ENCODE results near the gene TP53TG5.

The TP53TG5 gene

DNA sequence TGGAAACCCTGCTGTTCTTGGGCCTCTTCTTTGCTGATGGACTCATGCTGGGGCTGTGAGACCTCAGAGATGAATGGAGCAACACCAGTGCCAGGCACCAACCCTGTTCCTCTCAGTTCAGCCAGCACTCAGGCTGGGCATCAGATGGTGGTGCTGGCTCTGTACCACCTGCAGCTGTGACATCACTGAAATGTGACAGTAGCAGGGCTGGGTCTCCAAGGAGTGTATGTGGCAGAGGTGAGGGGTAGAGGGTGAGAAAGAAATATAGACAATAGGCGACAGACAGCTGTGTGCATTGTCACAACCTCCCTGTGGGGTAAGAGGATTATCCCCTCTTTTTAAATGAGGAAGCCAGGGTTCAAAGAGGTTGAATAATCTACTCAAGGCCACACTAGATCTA, at the start of gene TP53TG5:
Gene TP53TG5, minus strand, starts transcription at position 135 of the 400 bp plus-strand sequence. Its CDS starts 89 bp downstream, at position 46.
- DNase-seq = no peak

DNA sequence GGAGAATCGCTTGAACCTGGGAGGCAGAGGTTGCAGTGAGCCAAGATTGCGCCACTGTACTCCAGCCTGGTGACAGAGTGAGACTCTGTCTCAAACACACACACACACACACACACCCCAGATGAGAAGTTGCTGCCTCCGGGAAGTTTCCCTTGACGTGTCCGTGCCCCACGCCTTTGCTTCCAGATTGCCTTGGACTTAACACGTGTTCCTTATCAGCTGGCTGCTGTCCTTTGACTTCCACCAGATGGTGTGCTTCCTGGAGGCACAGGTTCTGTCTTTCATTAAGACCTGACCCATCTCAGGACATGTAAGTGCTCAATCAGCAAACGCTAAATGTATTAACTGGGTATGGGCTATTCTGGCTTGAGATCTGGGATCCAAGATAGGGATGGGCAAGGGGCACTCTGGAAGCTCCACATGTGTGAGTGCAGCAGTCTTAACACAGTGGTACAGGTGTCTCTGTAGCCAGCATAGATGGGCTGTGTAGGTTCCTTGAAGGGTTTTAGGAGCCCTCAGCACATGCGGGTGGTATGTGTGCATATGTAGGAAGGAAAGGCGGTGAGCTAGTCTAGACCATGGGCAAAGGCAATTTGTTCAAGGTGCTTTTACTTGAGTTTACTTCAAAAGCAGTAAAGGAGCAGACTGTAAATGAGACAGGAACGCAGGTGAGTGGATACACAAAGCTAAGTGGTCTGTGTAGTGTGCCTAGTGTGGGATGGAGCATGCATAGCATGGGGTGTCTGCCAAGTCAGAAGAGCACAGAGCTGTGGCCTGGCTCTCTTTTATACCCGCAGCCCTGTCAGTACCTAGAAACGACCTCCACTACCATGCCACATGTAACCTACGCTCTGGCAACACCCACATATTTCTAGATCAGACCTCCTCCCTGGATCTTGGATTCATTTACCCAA, 49.4 kb upstream of the TP53TG5 start:
- DNase-seq = no peak

DNA sequence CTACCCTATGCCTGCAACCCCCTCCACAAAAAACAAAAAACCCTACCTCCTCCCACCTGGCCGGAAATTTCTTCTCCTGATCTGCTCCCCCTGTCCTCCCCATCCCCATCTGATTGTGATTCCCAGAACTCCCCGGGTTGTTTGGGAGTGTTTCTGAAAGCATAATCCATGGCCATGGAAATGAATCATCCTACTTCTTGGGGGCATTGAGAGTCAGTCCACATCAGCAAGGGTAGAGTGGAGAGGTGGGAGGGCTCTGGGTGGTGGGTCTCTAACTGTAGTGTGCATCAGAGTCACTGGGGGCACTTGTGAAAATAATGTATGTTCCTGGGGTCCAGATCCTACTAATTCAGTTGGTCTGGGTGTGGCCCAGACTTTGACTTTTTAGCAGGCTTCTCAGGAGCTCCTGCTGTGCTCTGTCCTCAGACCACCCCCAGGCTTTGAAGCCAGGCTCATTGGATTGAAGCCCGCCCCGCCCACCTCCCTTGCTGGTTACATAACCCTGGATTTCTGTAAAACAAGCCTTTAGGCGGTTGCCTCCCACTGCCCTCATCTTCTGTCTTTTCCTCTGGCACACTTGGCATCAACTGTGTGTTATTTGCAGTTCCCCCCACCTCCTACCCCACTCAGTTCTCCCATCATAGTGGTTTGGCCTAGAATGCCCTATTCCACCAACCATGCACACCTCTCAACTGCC, 48.3 kb upstream of the TP53TG5 start:
- no peak for DNase-seq

- no peak for DNase-seq
Observed at GRCh38 chr20:45425561-45425960, 47.4 kb upstream of the TP53TG5 start.

- no peak for DNase-seq
Observed at GRCh38 chr20:45423700-45424099, 45.6 kb upstream of the TP53TG5 start.

GRCh38 chr20:45420125-45420524, 42.0 kb upstream of the TP53TG5 start:
- no peak for DNase-seq

- DNase-seq = peak; percentile 28
Observed at GRCh38 chr20:45419188-45420091, 41.3 kb upstream of the TP53TG5 start.

- peak; percentile 61 for DNase-seq
Observed at GRCh38 chr20:45416917-45417316, 38.8 kb upstream of the TP53TG5 start.

DNA sequence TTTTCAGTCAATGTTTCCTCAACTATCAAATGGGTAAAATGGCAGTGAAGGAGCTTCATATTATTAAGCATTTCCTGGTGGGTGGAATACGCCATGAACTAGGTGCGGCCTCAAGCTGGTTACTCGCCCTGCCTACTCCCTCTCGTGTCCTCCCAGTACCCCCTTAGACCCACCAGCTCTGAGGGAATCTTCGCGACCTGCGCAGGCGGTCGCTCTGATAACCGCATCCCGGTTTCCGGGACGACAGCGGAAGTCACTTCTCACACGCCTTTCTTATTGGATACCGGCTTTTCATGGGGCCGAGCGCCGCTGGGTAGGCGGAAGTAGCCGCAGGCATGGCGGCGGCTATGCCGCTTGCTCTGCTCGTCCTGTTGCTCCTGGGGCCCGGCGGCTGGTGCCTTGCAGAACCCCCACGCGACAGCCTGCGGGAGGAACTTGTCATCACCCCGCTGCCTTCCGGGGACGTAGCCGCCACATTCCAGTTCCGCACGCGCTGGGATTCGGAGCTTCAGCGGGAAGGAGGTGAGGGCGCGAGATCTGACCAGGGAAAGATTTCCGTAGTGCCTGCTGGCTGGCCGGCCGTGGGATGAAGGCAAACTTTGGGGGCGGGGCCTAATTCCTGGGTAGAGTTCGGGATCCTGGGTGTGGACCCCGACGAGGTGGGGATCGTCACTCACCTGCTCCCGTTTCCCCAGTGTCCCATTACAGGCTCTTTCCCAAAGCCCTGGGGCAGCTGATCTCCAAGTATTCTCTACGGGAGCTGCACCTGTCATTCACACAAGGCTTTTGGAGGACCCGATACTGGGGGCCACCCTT, 37.9 kb upstream of the TP53TG5 start, which contains the start of gene PIGT:
Gene PIGT, plus strand, starts transcription at position 320 of the 816 bp plus-strand sequence. Its CDS starts 16 bp downstream, at position 336.
- peak; percentile 97 for DNase-seq

DNA sequence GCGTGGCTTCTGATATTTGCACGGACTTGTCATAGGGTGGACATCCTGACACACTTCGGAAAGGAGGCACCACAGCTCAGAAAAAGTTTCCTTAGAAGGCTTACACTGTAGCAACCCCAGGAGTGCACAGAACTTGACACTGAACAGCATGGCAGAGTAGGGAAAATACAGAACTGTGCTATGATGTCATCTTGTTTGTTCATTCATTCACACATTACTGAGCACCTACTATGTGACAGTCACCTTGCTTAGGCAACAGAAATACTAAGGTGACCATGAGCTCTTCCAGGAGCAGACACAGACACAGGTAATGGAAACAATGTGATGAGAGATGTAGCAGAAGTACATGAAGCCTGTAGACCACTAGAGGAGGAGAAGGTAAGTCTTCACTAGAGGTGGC, 35.4 kb upstream of the TP53TG5 start:
- DNase-seq = no peak

DNA sequence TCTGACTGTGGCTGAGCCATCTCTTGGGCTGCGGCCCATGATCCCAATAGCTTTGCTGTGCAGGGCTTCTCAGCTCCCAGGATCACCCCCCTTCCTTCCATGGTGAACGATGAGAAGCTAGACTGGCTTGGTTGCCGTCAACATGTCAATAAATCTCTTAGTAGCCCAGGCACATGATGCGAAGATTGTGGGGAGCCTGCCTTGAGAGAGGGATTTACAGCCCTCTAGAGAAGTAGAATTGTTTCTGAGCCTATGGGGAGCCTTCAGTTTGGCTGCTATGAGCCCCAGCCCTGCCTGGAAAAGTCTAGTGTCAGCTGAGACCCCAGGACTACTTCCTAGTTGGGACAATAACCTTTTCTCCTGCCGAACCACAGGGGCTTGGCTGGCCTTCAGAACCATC, 34.5 kb upstream of the TP53TG5 start:
- no peak for DNase-seq

GRCh38 chr20:45410887-45411286, 32.8 kb upstream of the TP53TG5 start:
- no peak for DNase-seq

DNA sequence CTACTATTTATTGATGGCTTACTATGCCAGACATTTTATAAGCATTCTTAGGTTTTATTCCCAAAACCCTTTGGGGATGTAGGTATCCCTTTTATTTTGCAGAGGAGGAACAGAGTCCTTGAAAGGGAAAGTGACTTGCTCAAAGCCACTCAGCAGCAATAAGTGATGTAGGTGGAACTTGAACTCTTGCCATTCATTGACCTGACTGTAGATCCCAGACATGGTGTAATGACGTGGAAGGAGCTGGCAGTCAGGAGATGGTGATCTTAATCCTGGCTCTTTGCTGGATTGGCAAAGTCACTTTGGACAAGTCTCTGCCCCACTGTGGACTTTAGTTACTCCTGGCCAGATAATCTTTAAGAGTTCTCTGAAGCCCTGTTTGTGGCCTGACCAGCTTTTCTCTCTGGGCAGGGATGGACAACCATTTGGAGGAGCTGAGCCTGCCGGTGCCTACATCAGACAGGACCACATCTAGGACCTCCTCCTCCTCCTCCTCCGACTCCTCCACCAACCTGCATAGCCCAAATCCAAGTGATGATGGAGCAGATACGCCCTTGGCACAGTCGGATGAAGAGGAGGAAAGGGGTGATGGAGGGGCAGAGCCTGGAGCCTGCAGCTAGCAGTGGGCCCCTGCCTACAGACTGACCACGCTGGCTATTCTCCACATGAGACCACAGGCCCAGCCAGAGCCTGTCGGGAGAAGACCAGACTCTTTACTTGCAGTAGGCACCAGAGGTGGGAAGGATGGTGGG, 31.6 kb upstream of the TP53TG5 start:
- DNase-seq = no peak

DNA sequence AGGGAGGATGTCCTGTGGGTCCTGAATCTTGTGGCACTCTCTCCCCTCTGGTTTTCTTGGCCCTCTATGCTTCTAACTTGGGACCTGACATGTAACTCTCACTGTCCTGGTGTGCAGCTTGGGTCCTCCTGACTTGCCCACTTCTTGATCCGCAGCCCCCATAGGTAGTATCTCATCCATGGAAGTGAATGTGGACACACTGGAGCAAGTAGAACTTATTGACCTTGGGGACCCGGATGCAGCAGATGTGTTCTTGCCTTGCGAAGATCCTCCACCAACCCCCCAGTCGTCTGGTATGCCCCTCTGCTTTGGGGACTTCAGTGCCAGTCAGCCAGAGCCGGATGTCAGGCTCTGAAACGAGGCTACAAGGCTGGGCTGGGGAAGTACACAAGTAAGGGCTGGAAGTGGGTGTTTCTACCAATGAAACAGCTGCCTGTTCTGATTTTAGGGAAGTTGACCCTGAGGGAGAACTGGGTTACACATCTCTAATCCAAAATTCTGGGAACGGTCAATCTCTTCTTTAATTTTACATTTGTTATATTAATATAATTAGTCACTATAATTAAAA, 30.6 kb upstream of the TP53TG5 start:
- peak; percentile 61 for DNase-seq

DNA sequence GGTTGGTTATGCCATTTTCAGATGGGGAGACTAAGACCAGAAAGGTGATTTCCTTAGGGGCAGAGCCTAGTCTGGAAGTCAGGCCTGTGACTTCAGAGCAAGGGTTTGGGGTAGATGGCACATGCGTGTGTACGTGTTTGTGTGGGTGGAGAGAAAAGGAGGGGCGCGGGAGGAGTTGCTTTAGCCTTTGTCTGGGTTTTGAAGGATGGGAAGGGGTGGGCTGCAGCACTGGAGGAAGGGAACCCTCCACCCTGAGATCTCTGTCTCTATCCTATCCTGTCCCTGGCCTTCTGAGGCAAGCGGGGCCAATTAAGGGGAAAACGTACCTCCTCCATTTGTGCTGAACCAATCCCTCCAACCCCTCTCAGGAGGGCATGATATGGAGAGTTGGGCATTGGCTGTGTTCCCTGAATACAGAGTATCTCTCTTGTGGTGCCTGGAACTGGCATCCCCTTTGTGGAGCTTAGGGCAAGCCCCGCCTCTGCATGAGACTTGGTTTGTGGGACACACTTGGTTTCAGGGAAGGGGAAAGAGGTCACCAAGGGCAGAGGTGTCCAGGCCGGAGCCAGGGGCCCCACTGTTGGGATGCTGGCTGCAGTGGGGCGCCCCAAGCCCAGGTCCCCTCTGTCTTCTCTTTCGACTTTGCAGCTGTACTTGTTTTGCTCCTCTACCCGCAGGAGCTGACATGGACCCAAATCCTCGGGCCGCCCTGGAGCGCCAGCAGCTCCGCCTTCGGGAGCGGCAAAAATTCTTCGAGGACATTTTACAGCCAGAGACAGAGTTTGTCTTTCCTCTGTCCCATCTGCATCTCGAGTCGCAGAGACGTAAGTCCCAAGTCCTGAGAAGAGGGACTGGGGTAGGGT, 29.9 kb upstream of the TP53TG5 start, which contains the start of gene DBNDD2:
Gene DBNDD2, plus strand, starts transcription at position 507 of the 863 bp plus-strand sequence. Its CDS starts 179 bp downstream, at position 686.
- DNase-seq = no peak

DNA sequence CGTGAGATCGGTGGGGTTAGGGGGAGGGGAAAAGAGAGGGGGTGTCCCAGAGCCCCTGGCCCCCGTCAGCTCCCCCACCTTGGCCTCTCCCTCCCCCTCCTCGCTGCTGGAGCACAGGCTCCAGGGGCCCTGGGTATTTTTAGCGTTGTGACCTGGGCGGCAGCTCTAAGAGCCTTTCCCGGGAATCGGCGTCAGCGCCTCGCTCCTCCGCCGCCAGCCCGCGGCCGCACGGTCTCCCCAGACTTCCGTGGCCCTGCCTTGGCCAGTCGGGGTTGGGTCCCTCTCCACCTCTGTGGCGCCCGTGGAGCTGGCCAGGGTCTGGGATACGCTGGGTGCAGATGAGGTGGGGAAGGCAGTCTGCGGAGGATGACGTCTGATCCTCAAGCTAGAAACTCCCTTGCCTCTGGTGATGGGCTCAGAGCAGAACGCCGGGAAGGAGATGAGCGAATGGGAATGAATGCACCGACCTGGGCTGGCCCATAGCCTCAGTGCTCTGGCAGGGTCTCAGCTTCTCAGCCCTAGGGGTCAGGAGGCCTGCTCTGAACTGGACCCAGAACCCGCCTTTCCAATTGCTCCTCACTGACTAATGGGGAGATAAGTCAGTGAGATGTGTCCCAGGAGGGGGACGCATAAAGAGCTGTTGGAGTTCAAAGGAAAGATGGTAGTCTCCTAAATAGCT, 29.1 kb upstream of the TP53TG5 start:
- no peak for DNase-seq

GRCh38 chr20:45406260-45407066, 28.3 kb upstream of the TP53TG5 start:
- peak; percentile 56 for DNase-seq

Data from hematopoietic multipotent progenitor cell treated with erythropoietin and hydrocortisone succinate and interleukin-3 and kit ligand, for 4 days (in vitro differentiated cells).